Type B pancreatic cell (in vitro differentiated cells): Measurements from ENCODE around the gene DDR1. TPM values are rescaled to one million over a fixed set of nuclear protein-coding genes. Genes with fewer than 3 reads are reported as not detected.

ENCODE experiments used
- DNase-seq: peaks from one replicate; pipeline ENCODE4 v3.0.0; 2021; ENCODE audit warnings: mixed read lengths; ENCODE audit not compliant: unreplicated experiment; ENCODE audit errors: extremely low spot score
- H3K27ac Mint-ChIP-seq: 2 replicates; pipeline ENCODE4 v1.8.0; 2021; ENCODE audit warnings: mild to moderate bottlenecking, mixed read lengths
- H3K27me3 Mint-ChIP-seq: 2 replicates; pipeline ENCODE4 v1.8.0; 2021; ENCODE audit warnings: mixed read lengths
- H3K36me3 Mint-ChIP-seq: 2 replicates; pipeline ENCODE4 v1.8.0; 2021; ENCODE audit warnings: mixed read lengths
- H3K4me1 Mint-ChIP-seq: one replicate; pipeline ENCODE4 v1.8.0; 2021; ENCODE audit warnings: mixed read lengths; ENCODE audit not compliant: unreplicated experiment
- H3K4me3 Mint-ChIP-seq: 2 replicates; pipeline ENCODE4 v1.8.0; 2021; ENCODE audit warnings: mild to moderate bottlenecking, mixed read lengths
- H3K9me3 Mint-ChIP-seq: 2 replicates; pipeline ENCODE4 v1.8.0; 2021; ENCODE audit warnings: mixed read lengths
- CTCF ChIP-seq: fragments of 200-600 bp; sonication (generic); conservative IDR thresholded peaks from 2 replicates; pipeline ENCODE4 v1.5.0; 2021; ENCODE audit warnings: antibody characterized with exemption, mild to moderate bottlenecking
- total RNA-seq: library from RNA; stranded (reverse); gene quantifications from 2 replicates; pipeline ENCODE4 v1.2.1, GENCODE V29; 2021; ENCODE audit warnings: low replicate concordance

DDR1 gene
- total RNA-seq, 1 donor from 2014 or later, result 197 TPM

GRCh38 chr6:30841644-30842504 lies 42.4 kb upstream of the DDR1 start:
- H3K9me3 Mint-ChIP-seq, result no peaks in the 10 kb centered on the region
- DNase-seq, result no peak
- H3K36me3 Mint-ChIP-seq, result no peaks in the 10 kb centered on the region
- peak overlapping the region; percentile 64 for H3K27ac Mint-ChIP-seq
- H3K27me3 Mint-ChIP-seq, result no peaks in the 10 kb centered on the region
- peak overlapping the region; percentile 35 for H3K4me3 Mint-ChIP-seq
- no peak for TF ChIP-seq CTCF
- H3K4me1 Mint-ChIP-seq, result peaks cover 58% of the 10 kb centered on the region

- peak overlapping the region; percentile 39 for H3K4me3 Mint-ChIP-seq
- H3K36me3 Mint-ChIP-seq, result no peaks in the 10 kb centered on the region
- H3K27ac Mint-ChIP-seq, result peak overlapping the region; percentile 58
- DNase-seq, result no peak
- H3K9me3 Mint-ChIP-seq, result no peaks in the 10 kb centered on the region
- TF ChIP-seq CTCF, result no peak
- no peaks in the 10 kb centered on the region for H3K27me3 Mint-ChIP-seq
- peaks cover 58% of the 10 kb centered on the region for H3K4me1 Mint-ChIP-seq
Measured at GRCh38 chr6:30842754-30843610, 41.3 kb upstream of the DDR1 start.

GRCh38 chr6:30843611-30843998 lies 40.7 kb upstream of the DDR1 start:
- TF ChIP-seq CTCF, result no peak
- peak overlapping the region; percentile 39 for H3K4me3 Mint-ChIP-seq
- no peak for DNase-seq
- no peaks in the 10 kb centered on the region for H3K27me3 Mint-ChIP-seq
- H3K36me3 Mint-ChIP-seq, result no peaks in the 10 kb centered on the region
- peak overlapping the region; percentile 58 for H3K27ac Mint-ChIP-seq
- H3K9me3 Mint-ChIP-seq, result no peaks in the 10 kb centered on the region
- H3K4me1 Mint-ChIP-seq, result peaks cover 63% of the 10 kb centered on the region

- DNase-seq, result no peak
- Mint-ChIP-seq H3K27me3 (no peaks in the 10 kb centered on the region), H3K36me3 (no peaks in the 10 kb centered on the region), H3K9me3 (no peaks in the 10 kb centered on the region), H3K4me1 (peaks cover 61% of the 10 kb centered on the region), H3K4me3 (peak overlapping the region; percentile 39), H3K27ac (peak overlapping the region; percentile 58)
- TF ChIP-seq CTCF, result no peak
Measured at GRCh38 chr6:30844118-30844535, 40.2 kb upstream of the DDR1 start.

GRCh38 chr6:30845183-30845582 lies 39.1 kb upstream of the DDR1 start:
- Mint-ChIP-seq H3K27me3 (no peaks in the 10 kb centered on the region), H3K9me3 (no peaks in the 10 kb centered on the region), H3K36me3 (no peaks in the 10 kb centered on the region), H3K4me3 (no peak overlapping the region), H3K4me1 (peaks cover 63% of the 10 kb centered on the region), H3K27ac (no peak overlapping the region)
- no peak for TF ChIP-seq CTCF
- no peak for DNase-seq
